NB4 (cell line): ENCODE results near the gene TMEM256.

Experiments used
- CTCF ChIP-seq: IDR thresholded peaks from one replicate; pipeline ENCODE4 v1.5.1; 2012; ENCODE audit warnings: low read depth, low read length
- POLR2A ChIP-seq: IDR thresholded peaks from 2 replicates; pipeline ENCODE4 v1.6.1; 2011; ENCODE audit warnings: mild to moderate bottlenecking; ENCODE audit not compliant: insufficient read length; ENCODE audit errors: extremely low read depth

GRCh38 chr17:7421186-7421585 lies 17.3 kb upstream of the TMEM256 start:
- TF ChIP-seq POLR2A (no peak), CTCF (no peak)
